ENCODE data around the gene PODXL2. TPM values are rescaled to one million over a fixed set of nuclear protein-coding genes. Genes with fewer than 3 reads are reported as not detected.
A peak's percentile ranks its signal among the peaks of the same experiment; 100 is the strongest.

The PODXL2 gene
- total RNA-seq, 4 donors from 2014 or later, result 1.5 to 3.2 (median 2.0) TPM

GRCh38 chr3:127622772-127623576, 6.0 kb upstream of the PODXL2 start:
- Histone ChIP-seq H3K4me3 (no peak overlapping the region), H3K27me3 (no peaks in the 10 kb centered on the region), H3K4me1 (no peaks in the 10 kb centered on the region), H3K27ac (no peak overlapping the region), H3K9me3 (no peaks in the 10 kb centered on the region), H3K36me3 (peaks cover 0 to 15% of the 10 kb centered on the region in 2 donors)
- intact Hi-C loops (cut with DNase I; ENCODE audit: low total_unique reads) (no loop called here), in situ Hi-C loops (cut with MboI; ENCODE audit: low sequenced_read_pairs in 4 of 4) (no loop called here)
- ATAC-seq (no peak), DNase-seq (no peak)
- TF ChIP-seq CTCF (IDR thresholded peaks at IDR 0.05 in 4 of 5, conservative IDR thresholded peaks at IDR 0.05 in 1 of 5) (no peak), POLR2A (IDR thresholded peaks at IDR 0.05) (no peak)

- DNase-seq, result no peak
- in situ Hi-C loops (cut with MboI; ENCODE audit: low sequenced_read_pairs in 4 of 4), result no loop called here
- no peak for TF ChIP-seq CTCF (IDR thresholded peaks at IDR 0.05 in 4 of 5, conservative IDR thresholded peaks at IDR 0.05 in 1 of 5)
- no peak for TF ChIP-seq POLR2A (IDR thresholded peaks at IDR 0.05)
Observed at GRCh38 chr3:127624063-127624462, 4.9 kb upstream of the PODXL2 start.

GRCh38 chr3:127625821-127626220, 3.2 kb upstream of the PODXL2 start:
- ATAC-seq (no peak), DNase-seq (no peak)
- Histone ChIP-seq H3K36me3 (peaks cover 0 to 13% of the 10 kb centered on the region in 2 donors), H3K27ac (no peak overlapping the region), H3K4me1 (peaks cover 5 to 8% of the 10 kb centered on the region in 2 donors), H3K27me3 (no peaks in the 10 kb centered on the region), H3K9me3 (no peaks in the 10 kb centered on the region), H3K4me3 (no peak overlapping the region)
- TF ChIP-seq POLR2A (IDR thresholded peaks at IDR 0.05) (no peak), CTCF (IDR thresholded peaks at IDR 0.05 in 4 of 5, conservative IDR thresholded peaks at IDR 0.05 in 1 of 5) (no peak)
- in situ Hi-C loops (cut with MboI; ENCODE audit: low sequenced_read_pairs in 4 of 4) (no loop called here), intact Hi-C loops (cut with DNase I; ENCODE audit: low total_unique reads) (no loop called here)

More at GRCh38 chr3:127624063-127624462, 4.9 kb upstream of the PODXL2 start:
- ATAC-seq, result no peak
- Histone ChIP-seq H3K36me3 (peaks cover 0 to 15% of the 10 kb centered on the region in 2 donors), H3K27ac (no peak overlapping the region), H3K9me3 (no peaks in the 10 kb centered on the region), H3K4me1 (no peaks in the 10 kb centered on the region), H3K27me3 (no peaks in the 10 kb centered on the region), H3K4me3 (no peak overlapping the region)
- intact Hi-C loops (cut with DNase I; ENCODE audit: low total_unique reads), result no loop called here

- Histone ChIP-seq H3K4me3 (no peak overlapping the region), H3K4me1 (peaks cover 5 to 8% of the 10 kb centered on the region in 2 donors), H3K9me3 (no peaks in the 10 kb centered on the region), H3K36me3 (no peaks in the 10 kb centered on the region), H3K27me3 (no peaks in the 10 kb centered on the region), H3K27ac (no peak overlapping the region)
- ATAC-seq (peak; percentile 2 to 12), DNase-seq (no peak)
- TF ChIP-seq POLR2A (IDR thresholded peaks at IDR 0.05) (no peak), CTCF (IDR thresholded peaks at IDR 0.05 in 4 of 5, conservative IDR thresholded peaks at IDR 0.05 in 1 of 5) (no peak)
- intact Hi-C loops (cut with DNase I; ENCODE audit: low total_unique reads) (no loop called here), in situ Hi-C loops (cut with MboI; ENCODE audit: low sequenced_read_pairs in 4 of 4) (no loop called here)
Observed at GRCh38 chr3:127628426-127628787, 578 bp upstream of the PODXL2 start.

All from gastrocnemius medialis (tissue), 4 donors.